ENCODE measurements around the gene TES.

DNA sequence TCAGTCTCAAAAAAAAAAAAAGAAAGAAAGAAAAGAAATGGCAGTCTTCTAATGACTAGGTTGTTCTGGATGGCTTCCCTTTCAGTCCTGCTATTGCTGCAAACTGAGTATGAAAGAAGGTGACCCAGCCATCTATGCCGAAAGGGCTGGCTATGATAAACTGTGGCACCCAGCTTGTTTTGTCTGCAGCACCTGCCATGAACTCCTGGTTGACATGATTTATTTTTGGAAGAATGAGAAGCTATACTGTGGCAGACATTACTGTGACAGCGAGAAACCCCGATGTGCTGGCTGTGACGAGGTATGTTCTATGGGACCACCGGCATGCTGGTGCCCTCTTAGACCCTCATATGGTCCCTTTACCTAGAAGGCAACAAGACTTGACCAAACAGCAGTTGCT lies 41.3 kb downstream of the TES start:
- TF ChIP-seq, protein P1, sequence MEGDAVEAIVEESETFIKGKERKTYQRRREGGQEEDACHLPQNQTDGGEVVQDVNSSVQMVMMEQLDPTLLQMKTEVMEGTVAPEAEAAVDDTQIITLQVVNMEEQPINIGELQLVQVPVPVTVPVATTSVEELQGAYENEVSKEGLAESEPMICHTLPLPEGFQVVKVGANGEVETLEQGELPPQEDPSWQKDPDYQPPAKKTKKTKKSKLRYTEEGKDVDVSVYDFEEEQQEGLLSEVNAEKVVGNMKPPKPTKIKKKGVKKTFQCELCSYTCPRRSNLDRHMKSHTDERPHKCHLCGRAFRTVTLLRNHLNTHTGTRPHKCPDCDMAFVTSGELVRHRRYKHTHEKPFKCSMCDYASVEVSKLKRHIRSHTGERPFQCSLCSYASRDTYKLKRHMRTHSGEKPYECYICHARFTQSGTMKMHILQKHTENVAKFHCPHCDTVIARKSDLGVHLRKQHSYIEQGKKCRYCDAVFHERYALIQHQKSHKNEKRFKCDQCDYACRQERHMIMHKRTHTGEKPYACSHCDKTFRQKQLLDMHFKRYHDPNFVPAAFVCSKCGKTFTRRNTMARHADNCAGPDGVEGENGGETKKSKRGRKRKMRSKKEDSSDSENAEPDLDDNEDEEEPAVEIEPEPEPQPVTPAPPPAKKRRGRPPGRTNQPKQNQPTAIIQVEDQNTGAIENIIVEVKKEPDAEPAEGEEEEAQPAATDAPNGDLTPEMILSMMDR (conservative IDR thresholded peaks at IDR 0.05; ENCODE audit: low read depth in 2 of 2): no peak
- TF ChIP-seq EZH2phosphoT487 (IDR thresholded peaks at IDR 0.05; ENCODE audit: unreplicated experiment) (no peak), EZH2 (IDR thresholded peaks at IDR 0.05; ENCODE audit: low read depth, unreplicated experiment) (no peak), POLR2AphosphoS5 (IDR thresholded peaks at IDR 0.05; ENCODE audit: low read depth) (no peak), NANOG (IDR thresholded peaks at IDR 0.05; ENCODE audit: borderline replicate concordance) (no peak), JUNB (IDR thresholded peaks at IDR 0.05; ENCODE audit: unreplicated experiment) (no peak), ZNF331 (CRISPR knock-in tag; IDR thresholded peaks at IDR 0.05; ENCODE audit: low read depth) (no peak), CREB1 (CRISPR knock-in tag; IDR thresholded peaks at IDR 0.05; ENCODE audit: low read depth) (no peak), STAT1 (IDR thresholded peaks at IDR 0.05; ENCODE audit: unreplicated experiment) (no peak), ZNF114 (CRISPR knock-in tag; IDR thresholded peaks at IDR 0.05) (no peak)
- TF ChIP-seq, protein P2, sequence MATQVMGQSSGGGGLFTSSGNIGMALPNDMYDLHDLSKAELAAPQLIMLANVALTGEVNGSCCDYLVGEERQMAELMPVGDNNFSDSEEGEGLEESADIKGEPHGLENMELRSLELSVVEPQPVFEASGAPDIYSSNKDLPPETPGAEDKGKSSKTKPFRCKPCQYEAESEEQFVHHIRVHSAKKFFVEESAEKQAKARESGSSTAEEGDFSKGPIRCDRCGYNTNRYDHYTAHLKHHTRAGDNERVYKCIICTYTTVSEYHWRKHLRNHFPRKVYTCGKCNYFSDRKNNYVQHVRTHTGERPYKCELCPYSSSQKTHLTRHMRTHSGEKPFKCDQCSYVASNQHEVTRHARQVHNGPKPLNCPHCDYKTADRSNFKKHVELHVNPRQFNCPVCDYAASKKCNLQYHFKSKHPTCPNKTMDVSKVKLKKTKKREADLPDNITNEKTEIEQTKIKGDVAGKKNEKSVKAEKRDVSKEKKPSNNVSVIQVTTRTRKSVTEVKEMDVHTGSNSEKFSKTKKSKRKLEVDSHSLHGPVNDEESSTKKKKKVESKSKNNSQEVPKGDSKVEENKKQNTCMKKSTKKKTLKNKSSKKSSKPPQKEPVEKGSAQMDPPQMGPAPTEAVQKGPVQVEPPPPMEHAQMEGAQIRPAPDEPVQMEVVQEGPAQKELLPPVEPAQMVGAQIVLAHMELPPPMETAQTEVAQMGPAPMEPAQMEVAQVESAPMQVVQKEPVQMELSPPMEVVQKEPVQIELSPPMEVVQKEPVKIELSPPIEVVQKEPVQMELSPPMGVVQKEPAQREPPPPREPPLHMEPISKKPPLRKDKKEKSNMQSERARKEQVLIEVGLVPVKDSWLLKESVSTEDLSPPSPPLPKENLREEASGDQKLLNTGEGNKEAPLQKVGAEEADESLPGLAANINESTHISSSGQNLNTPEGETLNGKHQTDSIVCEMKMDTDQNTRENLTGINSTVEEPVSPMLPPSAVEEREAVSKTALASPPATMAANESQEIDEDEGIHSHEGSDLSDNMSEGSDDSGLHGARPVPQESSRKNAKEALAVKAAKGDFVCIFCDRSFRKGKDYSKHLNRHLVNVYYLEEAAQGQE (IDR thresholded peaks at IDR 0.05; ENCODE audit: unreplicated experiment): no peak
- TF ChIP-seq, protein P3, sequence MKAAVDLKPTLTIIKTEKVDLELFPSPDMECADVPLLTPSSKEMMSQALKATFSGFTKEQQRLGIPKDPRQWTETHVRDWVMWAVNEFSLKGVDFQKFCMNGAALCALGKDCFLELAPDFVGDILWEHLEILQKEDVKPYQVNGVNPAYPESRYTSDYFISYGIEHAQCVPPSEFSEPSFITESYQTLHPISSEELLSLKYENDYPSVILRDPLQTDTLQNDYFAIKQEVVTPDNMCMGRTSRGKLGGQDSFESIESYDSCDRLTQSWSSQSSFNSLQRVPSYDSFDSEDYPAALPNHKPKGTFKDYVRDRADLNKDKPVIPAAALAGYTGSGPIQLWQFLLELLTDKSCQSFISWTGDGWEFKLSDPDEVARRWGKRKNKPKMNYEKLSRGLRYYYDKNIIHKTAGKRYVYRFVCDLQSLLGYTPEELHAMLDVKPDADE (IDR thresholded peaks at IDR 0.05): no peak
- TF ChIP-seq, protein P4, sequence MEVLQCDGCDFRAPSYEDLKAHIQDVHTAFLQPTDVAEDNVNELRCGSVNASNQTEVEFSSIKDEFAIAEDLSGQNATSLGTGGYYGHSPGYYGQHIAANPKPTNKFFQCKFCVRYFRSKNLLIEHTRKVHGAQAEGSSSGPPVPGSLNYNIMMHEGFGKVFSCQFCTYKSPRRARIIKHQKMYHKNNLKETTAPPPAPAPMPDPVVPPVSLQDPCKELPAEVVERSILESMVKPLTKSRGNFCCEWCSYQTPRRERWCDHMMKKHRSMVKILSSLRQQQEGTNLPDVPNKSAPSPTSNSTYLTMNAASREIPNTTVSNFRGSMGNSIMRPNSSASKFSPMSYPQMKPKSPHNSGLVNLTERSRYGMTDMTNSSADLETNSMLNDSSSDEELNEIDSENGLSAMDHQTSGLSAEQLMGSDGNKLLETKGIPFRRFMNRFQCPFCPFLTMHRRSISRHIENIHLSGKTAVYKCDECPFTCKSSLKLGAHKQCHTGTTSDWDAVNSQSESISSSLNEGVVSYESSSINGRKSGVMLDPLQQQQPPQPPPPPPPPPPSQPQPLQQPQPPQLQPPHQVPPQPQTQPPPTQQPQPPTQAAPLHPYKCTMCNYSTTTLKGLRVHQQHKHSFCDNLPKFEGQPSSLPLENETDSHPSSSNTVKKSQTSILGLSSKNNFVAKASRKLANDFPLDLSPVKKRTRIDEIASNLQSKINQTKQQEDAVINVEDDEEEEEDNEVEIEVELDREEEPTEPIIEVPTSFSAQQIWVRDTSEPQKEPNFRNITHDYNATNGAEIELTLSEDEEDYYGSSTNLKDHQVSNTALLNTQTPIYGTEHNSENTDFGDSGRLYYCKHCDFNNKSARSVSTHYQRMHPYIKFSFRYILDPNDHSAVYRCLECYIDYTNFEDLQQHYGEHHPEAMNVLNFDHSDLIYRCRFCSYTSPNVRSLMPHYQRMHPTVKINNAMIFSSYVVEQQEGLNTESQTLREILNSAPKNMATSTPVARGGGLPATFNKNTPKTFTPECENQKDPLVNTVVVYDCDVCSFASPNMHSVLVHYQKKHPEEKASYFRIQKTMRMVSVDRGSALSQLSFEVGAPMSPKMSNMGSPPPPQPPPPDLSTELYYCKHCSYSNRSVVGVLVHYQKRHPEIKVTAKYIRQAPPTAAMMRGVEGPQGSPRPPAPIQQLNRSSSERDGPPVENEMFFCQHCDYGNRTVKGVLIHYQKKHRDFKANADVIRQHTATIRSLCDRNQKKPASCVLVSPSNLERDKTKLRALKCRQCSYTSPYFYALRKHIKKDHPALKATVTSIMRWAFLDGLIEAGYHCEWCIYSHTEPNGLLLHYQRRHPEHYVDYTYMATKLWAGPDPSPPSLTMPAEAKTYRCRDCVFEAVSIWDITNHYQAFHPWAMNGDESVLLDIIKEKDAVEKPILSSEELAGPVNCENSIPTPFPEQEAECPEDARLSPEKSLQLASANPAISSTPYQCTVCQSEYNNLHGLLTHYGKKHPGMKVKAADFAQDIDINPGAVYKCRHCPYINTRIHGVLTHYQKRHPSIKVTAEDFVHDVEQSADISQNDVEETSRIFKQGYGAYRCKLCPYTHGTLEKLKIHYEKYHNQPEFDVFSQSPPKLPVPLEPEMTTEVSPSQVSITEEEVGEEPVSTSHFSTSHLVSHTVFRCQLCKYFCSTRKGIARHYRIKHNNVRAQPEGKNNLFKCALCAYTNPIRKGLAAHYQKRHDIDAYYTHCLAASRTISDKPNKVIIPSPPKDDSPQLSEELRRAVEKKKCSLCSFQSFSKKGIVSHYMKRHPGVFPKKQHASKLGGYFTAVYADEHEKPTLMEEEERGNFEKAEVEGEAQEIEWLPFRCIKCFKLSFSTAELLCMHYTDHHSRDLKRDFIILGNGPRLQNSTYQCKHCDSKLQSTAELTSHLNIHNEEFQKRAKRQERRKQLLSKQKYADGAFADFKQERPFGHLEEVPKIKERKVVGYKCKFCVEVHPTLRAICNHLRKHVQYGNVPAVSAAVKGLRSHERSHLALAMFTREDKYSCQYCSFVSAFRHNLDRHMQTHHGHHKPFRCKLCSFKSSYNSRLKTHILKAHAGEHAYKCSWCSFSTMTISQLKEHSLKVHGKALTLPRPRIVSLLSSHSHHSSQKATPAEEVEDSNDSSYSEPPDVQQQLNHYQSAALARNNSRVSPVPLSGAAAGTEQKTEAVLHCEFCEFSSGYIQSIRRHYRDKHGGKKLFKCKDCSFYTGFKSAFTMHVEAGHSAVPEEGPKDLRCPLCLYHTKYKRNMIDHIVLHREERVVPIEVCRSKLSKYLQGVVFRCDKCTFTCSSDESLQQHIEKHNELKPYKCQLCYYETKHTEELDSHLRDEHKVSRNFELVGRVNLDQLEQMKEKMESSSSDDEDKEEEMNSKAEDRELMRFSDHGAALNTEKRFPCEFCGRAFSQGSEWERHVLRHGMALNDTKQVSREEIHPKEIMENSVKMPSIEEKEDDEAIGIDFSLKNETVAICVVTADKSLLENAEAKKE (CRISPR knock-in tag; IDR thresholded peaks at IDR 0.05): no peak
